DND-41 (cell line): ENCODE data around the gene POU6F2.
"Not testable (repeated sequence)": the region's sequence is repeated elsewhere in the genome, so short reads cannot be mapped to it uniquely, and the experiment has no call there.

ENCODE experiments used
- ATAC-seq: fragments of 200-7000 bp; cut with Tn5 transposase; 3 replicates; pipeline ENCODE4 v1.9.1; 2021; ENCODE audit warnings: low read depth; ENCODE audit not compliant: insufficient read depth
- DNase-seq: peaks from one replicate; pipeline ENCODE4 v3.0.0-alpha.2; 2020
- H2AFZ ChIP-seq: 2 replicates; pipeline ENCODE4 v1.6.0; 2012; ENCODE audit warnings: low read depth, low read length
- H3K27ac ChIP-seq: 2 replicates; pipeline ENCODE4 v1.5.1; 2012; ENCODE audit warnings: low read length, inconsistent platforms
- H3K27me3 ChIP-seq: fragments of 200-600 bp; sonication (generic); 2 replicates; pipeline ENCODE4 v1.6.0; 2012; ENCODE audit warnings: low read length, mild to moderate bottlenecking, inconsistent platforms; ENCODE audit not compliant: insufficient read depth, poor library complexity
- H3K36me3 ChIP-seq: 2 replicates; pipeline ENCODE4 v1.5.1; 2012; ENCODE audit warnings: low read length, inconsistent platforms; ENCODE audit not compliant: insufficient read depth
- H3K4me1 ChIP-seq: 2 replicates; pipeline ENCODE4 v1.5.1; 2012; ENCODE audit warnings: mild to moderate bottlenecking, low read length; ENCODE audit not compliant: insufficient read depth
- H3K4me2 ChIP-seq: 2 replicates; pipeline ENCODE4 v1.6.0; 2012; ENCODE audit warnings: mild to moderate bottlenecking, moderate library complexity, low read length, inconsistent platforms; ENCODE audit not compliant: insufficient read depth
- H3K4me3 ChIP-seq, 2 experiments: fragments of 200-600 bp in 1 of 2; shearing (Covaris generic) in 1 of 2; 2 replicates each; pipeline ENCODE4 v1.5.1; 2012 to 2016; ENCODE audit warnings: inconsistent platforms in 2 of 2, low read length in 2 of 2, mild to moderate bottlenecking in 2 of 2, low read depth in 1 of 2, moderate library complexity in 1 of 2
- H3K79me2 ChIP-seq: 2 replicates; pipeline ENCODE4 v1.6.0; 2012; ENCODE audit warnings: low read length, inconsistent platforms; ENCODE audit not compliant: insufficient read depth
- H3K9ac ChIP-seq: 2 replicates; pipeline ENCODE4 v1.6.0; 2012; ENCODE audit warnings: low read depth, mild to moderate bottlenecking, inconsistent platforms, low read length, moderate library complexity
- H3K9me3 ChIP-seq: 2 replicates; pipeline ENCODE4 v1.5.1; 2012; ENCODE audit warnings: low read length, moderate library complexity, mild to moderate bottlenecking, inconsistent platforms; ENCODE audit not compliant: insufficient read depth, severe bottlenecking
- H4K20me1 ChIP-seq: 2 replicates; pipeline ENCODE4 v1.6.0; 2012; ENCODE audit warnings: low read length; ENCODE audit not compliant: insufficient read depth
- EZH2 ChIP-seq: IDR thresholded peaks from 3 replicates; pipeline ENCODE4 v1.6.1; 2012; ENCODE audit warnings: borderline replicate concordance, low read depth, mild to moderate bottlenecking, moderate library complexity, low read length, inconsistent platforms; ENCODE audit not compliant: severe bottlenecking
- TF ChIP-seq, protein P1 (sequence below): IDR thresholded peaks from 2 replicates; pipeline ENCODE4 v1.5.1; 2012; ENCODE audit warnings: borderline replicate concordance, low read length, moderate library complexity, mild to moderate bottlenecking; ENCODE audit not compliant: poor library complexity, severe bottlenecking; ENCODE audit errors: extremely low read depth

POU6F2 gene

DNA sequence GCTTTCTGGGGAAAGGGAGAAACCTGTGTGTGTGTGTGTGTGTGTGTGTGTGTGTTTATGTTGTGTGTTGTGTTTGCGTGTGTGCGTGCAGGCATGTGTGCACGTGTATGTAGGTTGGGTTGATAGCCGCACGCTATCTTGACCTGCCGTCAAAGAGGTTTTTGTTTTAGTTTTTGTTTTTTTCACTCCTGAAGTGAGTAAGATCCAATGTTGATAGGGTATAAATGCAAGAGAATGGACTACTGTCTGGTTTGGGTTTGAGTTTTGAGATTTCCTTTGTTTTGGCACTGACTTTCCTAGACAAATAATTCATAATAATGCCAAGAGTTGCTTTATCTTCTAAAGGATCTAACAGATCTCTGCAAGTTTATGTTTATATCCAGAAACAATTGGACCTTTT, 27.8 kb downstream of the POU6F2 start:
- no peaks in the 10 kb centered on the region for H3K4me1 ChIP-seq
- H3K36me3 ChIP-seq = no peaks in the 10 kb centered on the region
- H3K27ac ChIP-seq = no peak overlapping the region
- H3K9ac ChIP-seq = no peak overlapping the region
- H2AFZ ChIP-seq = no peak overlapping the region
- no peak overlapping the region for H3K4me3 ChIP-seq
- TF ChIP-seq, protein P1, sequence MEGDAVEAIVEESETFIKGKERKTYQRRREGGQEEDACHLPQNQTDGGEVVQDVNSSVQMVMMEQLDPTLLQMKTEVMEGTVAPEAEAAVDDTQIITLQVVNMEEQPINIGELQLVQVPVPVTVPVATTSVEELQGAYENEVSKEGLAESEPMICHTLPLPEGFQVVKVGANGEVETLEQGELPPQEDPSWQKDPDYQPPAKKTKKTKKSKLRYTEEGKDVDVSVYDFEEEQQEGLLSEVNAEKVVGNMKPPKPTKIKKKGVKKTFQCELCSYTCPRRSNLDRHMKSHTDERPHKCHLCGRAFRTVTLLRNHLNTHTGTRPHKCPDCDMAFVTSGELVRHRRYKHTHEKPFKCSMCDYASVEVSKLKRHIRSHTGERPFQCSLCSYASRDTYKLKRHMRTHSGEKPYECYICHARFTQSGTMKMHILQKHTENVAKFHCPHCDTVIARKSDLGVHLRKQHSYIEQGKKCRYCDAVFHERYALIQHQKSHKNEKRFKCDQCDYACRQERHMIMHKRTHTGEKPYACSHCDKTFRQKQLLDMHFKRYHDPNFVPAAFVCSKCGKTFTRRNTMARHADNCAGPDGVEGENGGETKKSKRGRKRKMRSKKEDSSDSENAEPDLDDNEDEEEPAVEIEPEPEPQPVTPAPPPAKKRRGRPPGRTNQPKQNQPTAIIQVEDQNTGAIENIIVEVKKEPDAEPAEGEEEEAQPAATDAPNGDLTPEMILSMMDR = no peak
- no peak for TF ChIP-seq EZH2
- H3K9me3 ChIP-seq = no peaks in the 10 kb centered on the region
- ATAC-seq (no peak), DNase-seq (no peak)
- H3K4me2 ChIP-seq = no peak overlapping the region
- no peaks in the 10 kb centered on the region for H3K27me3 ChIP-seq
- H4K20me1 ChIP-seq = no peaks in the 10 kb centered on the region
- no peaks in the 10 kb centered on the region for H3K79me2 ChIP-seq

- not testable (repeated sequence) for H3K36me3 ChIP-seq, H3K4me3 ChIP-seq, H3K9ac ChIP-seq, H3K27me3 ChIP-seq, DNase-seq, H3K4me2 ChIP-seq, H3K27ac ChIP-seq, H3K79me2 ChIP-seq, H3K9me3 ChIP-seq, H2AFZ ChIP-seq, H3K4me1 ChIP-seq, H4K20me1 ChIP-seq, ATAC-seq
Observed at GRCh38 chr7:39013049-39013939, 35.6 kb downstream of the POU6F2 start.

- Histone ChIP-seq H3K36me3 (no peaks in the 10 kb centered on the region), H3K27ac (no peak overlapping the region), H3K4me3 (no peak overlapping the region), H2AFZ (no peak overlapping the region), H3K9ac (no peak overlapping the region), H4K20me1 (no peaks in the 10 kb centered on the region), H3K4me1 (no peaks in the 10 kb centered on the region), H3K4me2 (no peak overlapping the region), H3K27me3 (no peaks in the 10 kb centered on the region), H3K9me3 (no peaks in the 10 kb centered on the region), H3K79me2 (no peaks in the 10 kb centered on the region)
- DNase-seq (no peak), ATAC-seq (no peak)
- TF ChIP-seq, protein P1 = no peak
- no peak for TF ChIP-seq EZH2
Observed at GRCh38 chr7:39016609-39017008, 38.9 kb downstream of the POU6F2 start.

- Histone ChIP-seq H3K27me3 (no peaks in the 10 kb centered on the region), H3K4me2 (no peak overlapping the region), H3K36me3 (no peaks in the 10 kb centered on the region), H3K4me3 (no peak overlapping the region), H3K9ac (no peak overlapping the region), H3K27ac (no peak overlapping the region), H3K9me3 (no peaks in the 10 kb centered on the region), H3K79me2 (no peaks in the 10 kb centered on the region), H2AFZ (no peak overlapping the region), H3K4me1 (no peaks in the 10 kb centered on the region), H4K20me1 (no peaks in the 10 kb centered on the region)
- DNase-seq (no peak), ATAC-seq (no peak)
- TF ChIP-seq, protein P1 = no peak
- no peak for TF ChIP-seq EZH2
Observed at GRCh38 chr7:39017369-39017915, 39.7 kb downstream of the POU6F2 start.
